PC-3 (cell line): Measurements from ENCODE around the gene TNS3. TPM values are rescaled to one million over a fixed set of nuclear protein-coding genes. Genes with fewer than 3 reads are reported as not detected.
A peak's percentile ranks its signal among the peaks of the same experiment; 100 is the strongest.

ENCODE experiments used
- ATAC-seq: fragments of 200-7000 bp; cut with Tn5 transposase; 2 replicates; pipeline ENCODE4 v1.9.1; 2020; ENCODE audit warnings: mild to moderate bottlenecking, moderate library complexity
- BruUV-seq: library from RNA; stranded (reverse); fragments of 400-500 nt; replicated peaks from 2 replicates; lab custom pipeline; 2021; lab: Mats Ljungman, UMichigan
- CTCF ChIA-PET: fragments of 300-600 bp; sonication (Branson Sonifier 250); formaldehyde crosslinking; loops from one replicate; lab custom pipeline; 2022; ENCODE audit warnings: antibody characterized with exemption; lab: Charles Lee
- POLR2A ChIA-PET: fragments of 300-600 bp; sonication (Branson Sonifier 250); formaldehyde crosslinking; loops from one replicate; lab custom pipeline; 2022; ENCODE audit warnings: antibody characterized with exemption; ENCODE audit not compliant: unreplicated experiment; lab: Charles Lee
- DNase-seq: peaks from one replicate; pipeline ENCODE4 v3.0.0-alpha.2; 2015
- H2AFZ ChIP-seq: fragments of 300-600 bp; sonication (generic); 2 replicates; pipeline ENCODE4 v1.6.0; 2016; ENCODE audit warnings: antibody characterized with exemption, low read length
- H3F3A ChIP-seq: fragments of 300-600 bp; sonication (generic); one replicate; pipeline ENCODE4 v1.6.0; 2017; ENCODE audit warnings: antibody characterized with exemption, low read length, control low read depth, mild to moderate bottlenecking; ENCODE audit not compliant: unreplicated experiment
- H3K27ac ChIP-seq: fragments of 300-600 bp; sonication (generic); 2 replicates; pipeline ENCODE4 v1.5.1; 2016; ENCODE audit warnings: mild to moderate bottlenecking, low read length
- H3K27me3 ChIP-seq: fragments of 300-600 bp; sonication (generic); 2 replicates; pipeline ENCODE4 v1.6.1; 2016; ENCODE audit warnings: low read length, mixed read lengths
- H3K36me3 ChIP-seq: fragments of 300-600 bp; sonication (generic); 2 replicates; pipeline ENCODE4 v1.6.1; 2016; ENCODE audit warnings: low read depth, mixed run types, low read length, mixed read lengths
- H3K4me1 ChIP-seq: fragments of 300-600 bp; sonication (generic); 2 replicates; pipeline ENCODE4 v1.5.1; 2016; ENCODE audit warnings: low read length; ENCODE audit not compliant: insufficient read depth
- H3K4me2 ChIP-seq: fragments of 300-600 bp; sonication (generic); 2 replicates; pipeline ENCODE4 v1.6.0; 2016; ENCODE audit warnings: low read length
- H3K4me3 ChIP-seq: fragments of 300-600 bp; sonication (generic); 2 replicates; pipeline ENCODE4 v1.5.1; 2016; ENCODE audit warnings: mild to moderate bottlenecking, low read length, mixed read lengths
- H3K79me2 ChIP-seq: fragments of 300-600 bp; sonication (generic); 2 replicates; pipeline ENCODE4 v1.6.1; 2017; ENCODE audit warnings: low read length, mixed read lengths
- H3K9ac ChIP-seq: fragments of 300-600 bp; sonication (generic); 2 replicates; pipeline ENCODE4 v1.6.0; 2016; ENCODE audit warnings: mild to moderate bottlenecking, low read length
- H3K9me2 ChIP-seq: fragments of 300-600 bp; sonication (generic); replicated peaks from 2 replicates; pipeline ENCODE4 v1.6.1; 2016; ENCODE audit warnings: mixed run types, low read length, mixed read lengths
- H3K9me3 ChIP-seq: fragments of 300-600 bp; sonication (generic); 2 replicates; pipeline ENCODE4 v1.6.1; 2016; ENCODE audit warnings: low read length, mixed read lengths
- H4K20me1 ChIP-seq: fragments of 300-600 bp; sonication (generic); 2 replicates; pipeline ENCODE4 v1.6.1; 2016; ENCODE audit warnings: low read length, mixed read lengths
- EZH2 ChIP-seq: fragments of 300-600 bp; sonication (generic); IDR thresholded peaks from one replicate; pipeline ENCODE4 v1.6.1; 2017; ENCODE audit warnings: antibody characterized with exemption, mild to moderate bottlenecking, low read length; ENCODE audit not compliant: unreplicated experiment
- EZH2phosphoT487 ChIP-seq: fragments of 300-600 bp; sonication (generic); IDR thresholded peaks from 2 replicates; pipeline ENCODE4 v1.6.1; 2018; ENCODE audit warnings: mild to moderate bottlenecking, antibody characterized with exemption, low read length, borderline replicate concordance
- intact Hi-C: fragments of 100-400 bp; cut with micrococcal nuclease; formaldehyde crosslinking; loops from 2 replicates; pipeline ENCODE4 v1.9.0; 2023
- total RNA-seq: library from RNA; depleted of rRNA; stranded (reverse); fragments of >200 nt; gene quantifications from 2 replicates; pipeline ENCODE4 v1.2.3, GENCODE V29; 2014
- TF ChIP-seq, protein P1 (sequence below): fragments of 300-600 bp; sonication (generic); conservative IDR thresholded peaks from 2 replicates; pipeline ENCODE4 v1.5.1; 2017; ENCODE audit warnings: antibody characterized with exemption, low read depth, mild to moderate bottlenecking, low read length

TNS3 gene
- total RNA-seq, 1 experiment from 2014 or later, result 72.3 TPM

DNA sequence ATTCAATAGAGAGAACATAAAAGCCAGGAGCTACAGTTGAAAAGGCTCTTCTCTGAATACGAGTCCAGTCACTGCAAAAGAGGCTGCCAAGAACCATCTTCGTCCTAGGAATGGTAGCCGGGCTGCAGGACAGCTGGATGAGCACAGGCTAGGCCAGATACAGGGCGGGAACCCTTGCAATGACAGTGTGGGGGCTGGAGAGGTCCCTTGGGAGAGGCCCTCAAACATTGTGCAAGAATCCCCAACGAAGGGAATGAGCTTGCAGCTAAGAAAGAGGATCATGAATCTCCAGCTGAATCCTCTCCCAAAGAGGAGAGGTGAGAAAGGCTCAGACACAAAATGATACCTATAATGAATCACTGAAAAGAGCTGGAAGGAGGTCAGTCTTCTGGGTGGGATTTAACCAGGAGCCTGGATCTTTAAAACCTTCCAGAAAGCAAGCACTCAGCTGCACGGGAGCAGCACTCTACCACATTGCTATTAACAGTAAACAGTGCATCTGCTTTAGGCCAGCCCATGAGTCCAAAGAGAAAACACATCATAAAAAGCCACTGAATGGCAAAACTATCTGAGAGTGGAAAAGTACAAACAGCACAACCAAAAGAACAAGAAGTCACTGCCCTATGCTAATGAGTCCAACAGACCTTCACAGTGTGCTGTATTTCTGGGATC lies 287.9 kb downstream of the TNS3 start:
- ATAC-seq (no peak), DNase-seq (no peak)
- TF ChIP-seq EZH2phosphoT487, result no peak
- no peak for TF ChIP-seq EZH2
- TF ChIP-seq, protein P1, sequence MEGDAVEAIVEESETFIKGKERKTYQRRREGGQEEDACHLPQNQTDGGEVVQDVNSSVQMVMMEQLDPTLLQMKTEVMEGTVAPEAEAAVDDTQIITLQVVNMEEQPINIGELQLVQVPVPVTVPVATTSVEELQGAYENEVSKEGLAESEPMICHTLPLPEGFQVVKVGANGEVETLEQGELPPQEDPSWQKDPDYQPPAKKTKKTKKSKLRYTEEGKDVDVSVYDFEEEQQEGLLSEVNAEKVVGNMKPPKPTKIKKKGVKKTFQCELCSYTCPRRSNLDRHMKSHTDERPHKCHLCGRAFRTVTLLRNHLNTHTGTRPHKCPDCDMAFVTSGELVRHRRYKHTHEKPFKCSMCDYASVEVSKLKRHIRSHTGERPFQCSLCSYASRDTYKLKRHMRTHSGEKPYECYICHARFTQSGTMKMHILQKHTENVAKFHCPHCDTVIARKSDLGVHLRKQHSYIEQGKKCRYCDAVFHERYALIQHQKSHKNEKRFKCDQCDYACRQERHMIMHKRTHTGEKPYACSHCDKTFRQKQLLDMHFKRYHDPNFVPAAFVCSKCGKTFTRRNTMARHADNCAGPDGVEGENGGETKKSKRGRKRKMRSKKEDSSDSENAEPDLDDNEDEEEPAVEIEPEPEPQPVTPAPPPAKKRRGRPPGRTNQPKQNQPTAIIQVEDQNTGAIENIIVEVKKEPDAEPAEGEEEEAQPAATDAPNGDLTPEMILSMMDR, result no peak
- H3K4me3 ChIP-seq, result no peak overlapping the region
- H4K20me1 ChIP-seq, result no peaks in the 10 kb centered on the region
- H3K27ac ChIP-seq, result no peak overlapping the region
- H3K4me1 ChIP-seq, result peaks cover 39% of the 10 kb centered on the region
- peaks cover 52% of the 10 kb centered on the region for H3K36me3 ChIP-seq
- H2AFZ ChIP-seq, result no peak overlapping the region
- BruUV-seq, result no TSS peak
- no peaks in the 10 kb centered on the region for H3K9me2 ChIP-seq
- H3F3A ChIP-seq, result peaks cover 9% of the 10 kb centered on the region
- H3K79me2 ChIP-seq, result no peaks in the 10 kb centered on the region
- H3K4me2 ChIP-seq, result no peak overlapping the region
- no peaks in the 10 kb centered on the region for H3K9me3 ChIP-seq
- H3K9ac ChIP-seq, result no peak overlapping the region
- no peaks in the 10 kb centered on the region for H3K27me3 ChIP-seq
- intact Hi-C loops, result no loop called here
- POLR2A ChIA-PET, result no interaction called here
- CTCF ChIA-PET, result no interaction called here

DNA sequence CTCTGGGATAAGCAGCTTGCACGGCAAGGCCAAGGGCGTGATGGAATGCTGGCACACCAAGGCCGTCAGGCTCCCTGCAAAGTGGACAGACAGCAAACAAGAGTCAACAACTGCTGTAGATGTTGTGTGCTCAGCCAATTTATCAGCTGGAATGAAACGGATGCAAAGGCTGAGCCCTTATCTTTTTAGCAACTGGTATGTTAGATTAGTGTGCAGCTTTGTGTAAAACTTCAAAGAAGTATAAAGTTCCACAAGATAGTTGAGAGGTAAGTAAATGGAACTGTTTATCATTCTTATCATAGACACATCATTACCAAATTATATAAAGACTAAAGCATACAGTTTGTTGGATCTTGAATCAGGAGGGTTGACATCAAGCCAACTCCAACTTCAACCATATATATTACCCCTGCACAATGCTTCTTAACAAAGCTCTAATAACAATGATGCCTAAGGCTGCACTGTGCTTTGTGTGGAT lies 289.0 kb downstream of the TNS3 start:
- Histone ChIP-seq H3K4me1 (peaks cover 39% of the 10 kb centered on the region), H3K4me3 (no peak overlapping the region), H3K4me2 (peak overlapping the region; percentile 57; the same call in 1 of the 2 replicates), H4K20me1 (no peaks in the 10 kb centered on the region), H3K27ac (peak overlapping the region; percentile 92), H3K36me3 (peaks cover 63% of the 10 kb centered on the region), H3F3A (peaks cover 9% of the 10 kb centered on the region), H3K9ac (no peak overlapping the region), H3K27me3 (no peaks in the 10 kb centered on the region), H3K9me3 (no peaks in the 10 kb centered on the region), H3K79me2 (no peaks in the 10 kb centered on the region), H2AFZ (no peak overlapping the region), H3K9me2 (no peaks in the 10 kb centered on the region)
- no peak; the same call in none of the 2 replicates for ATAC-seq
- CTCF ChIA-PET, result no interaction called here
- TF ChIP-seq EZH2 (no peak), EZH2phosphoT487 (no peak)
- TF ChIP-seq, protein P1, result no peak
- BruUV-seq, result no TSS peak
- no peak for DNase-seq
- intact Hi-C loops, result no loop called here
- POLR2A ChIA-PET, result no interaction called here
